Measurements from ENCODE around the gene PASK.

DNA sequence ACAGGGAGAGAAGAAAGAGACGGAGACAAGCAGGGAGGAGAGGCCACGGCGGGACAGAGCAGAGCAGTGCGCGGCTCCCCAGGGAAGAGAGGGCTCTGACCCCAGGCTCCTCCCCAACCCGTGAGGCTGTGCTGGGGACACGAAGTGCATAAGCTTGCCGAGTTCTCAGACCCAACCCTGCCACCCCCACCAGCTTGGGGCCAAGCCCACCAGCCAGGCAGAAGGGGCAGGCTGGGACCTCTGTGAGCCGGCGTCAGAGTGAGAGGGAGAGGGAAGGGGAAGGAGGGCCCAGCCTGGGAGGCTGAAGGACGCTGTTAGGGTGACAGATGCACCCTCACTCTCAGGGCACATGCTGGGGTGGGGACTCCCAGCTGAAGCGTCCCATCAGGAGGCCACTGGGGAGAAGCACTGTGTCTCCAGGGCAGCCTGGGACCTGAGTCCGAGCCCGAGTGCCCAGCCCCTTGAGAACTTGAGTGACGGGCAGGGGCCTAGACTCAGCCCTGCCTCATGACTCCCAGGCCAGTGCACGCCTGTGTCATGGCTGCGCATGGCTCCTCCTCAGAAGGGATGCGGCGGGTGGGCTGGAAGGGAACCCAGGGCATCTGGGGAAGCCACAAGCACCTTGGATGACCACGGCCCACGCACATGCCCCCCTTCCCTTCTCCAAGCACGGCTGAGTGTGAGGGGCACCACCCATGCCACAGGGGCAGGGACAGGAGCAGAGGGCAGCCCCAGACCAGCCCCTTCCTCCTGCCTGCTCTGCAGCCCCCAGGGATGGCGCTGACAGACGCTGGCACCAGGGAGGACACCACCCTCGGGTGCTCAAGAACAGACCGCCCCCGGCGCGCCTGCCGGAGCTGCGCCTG, 78.2 kb downstream of the PASK start:
- TF ChIP-seq, protein P1, sequence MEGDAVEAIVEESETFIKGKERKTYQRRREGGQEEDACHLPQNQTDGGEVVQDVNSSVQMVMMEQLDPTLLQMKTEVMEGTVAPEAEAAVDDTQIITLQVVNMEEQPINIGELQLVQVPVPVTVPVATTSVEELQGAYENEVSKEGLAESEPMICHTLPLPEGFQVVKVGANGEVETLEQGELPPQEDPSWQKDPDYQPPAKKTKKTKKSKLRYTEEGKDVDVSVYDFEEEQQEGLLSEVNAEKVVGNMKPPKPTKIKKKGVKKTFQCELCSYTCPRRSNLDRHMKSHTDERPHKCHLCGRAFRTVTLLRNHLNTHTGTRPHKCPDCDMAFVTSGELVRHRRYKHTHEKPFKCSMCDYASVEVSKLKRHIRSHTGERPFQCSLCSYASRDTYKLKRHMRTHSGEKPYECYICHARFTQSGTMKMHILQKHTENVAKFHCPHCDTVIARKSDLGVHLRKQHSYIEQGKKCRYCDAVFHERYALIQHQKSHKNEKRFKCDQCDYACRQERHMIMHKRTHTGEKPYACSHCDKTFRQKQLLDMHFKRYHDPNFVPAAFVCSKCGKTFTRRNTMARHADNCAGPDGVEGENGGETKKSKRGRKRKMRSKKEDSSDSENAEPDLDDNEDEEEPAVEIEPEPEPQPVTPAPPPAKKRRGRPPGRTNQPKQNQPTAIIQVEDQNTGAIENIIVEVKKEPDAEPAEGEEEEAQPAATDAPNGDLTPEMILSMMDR (optimal IDR thresholded peaks at IDR 0.05 in 1 of 3, IDR thresholded peaks at IDR 0.05 in 1 of 3, conservative IDR thresholded peaks at IDR 0.05 in 1 of 3; ENCODE audit: extremely low read depth in 1 of 3, insufficient read depth in 2 of 3, low read length in 3 of 3), result no peak
- no peak for TF ChIP-seq EZH2 (IDR thresholded peaks at IDR 0.05; ENCODE audit: low read length)
